Neural cell (in vitro differentiated cells): Measurements from ENCODE around the gene STON2.

ENCODE experiments used
- CTCF ChIP-seq: fragments of 450-650 bp; IDR thresholded peaks from 2 replicates; pipeline ENCODE4 v1.5.1; 2014; ENCODE audit warnings: antibody characterized with exemption, mild to moderate bottlenecking, moderate library complexity; ENCODE audit not compliant: poor library complexity, severe bottlenecking
- EP300 ChIP-seq: fragments of 450-650 bp; conservative IDR thresholded peaks from 2 replicates; pipeline ENCODE4 v1.6.1; 2014; ENCODE audit warnings: antibody characterized with exemption, mild to moderate bottlenecking, moderate library complexity; ENCODE audit not compliant: poor library complexity, severe bottlenecking
- EZH2 ChIP-seq: fragments of 200-600, 300-800 bp; shearing (Covaris generic), sonication (generic); IDR thresholded peaks from 2 replicates; pipeline ENCODE4 v1.6.1; 2014; ENCODE audit warnings: antibody characterized with exemption, low read length, borderline replicate concordance, mild to moderate bottlenecking; ENCODE audit not compliant: insufficient read depth, poor library complexity, severe bottlenecking
- MXI1 ChIP-seq: fragments of 450-650 bp; conservative IDR thresholded peaks from 2 replicates; pipeline ENCODE4 v1.6.1; 2014; ENCODE audit warnings: antibody characterized with exemption, mild to moderate bottlenecking; ENCODE audit not compliant: poor library complexity, severe bottlenecking
- POLR2AphosphoS5 ChIP-seq: IDR thresholded peaks from 2 replicates; pipeline ENCODE4 v1.6.1; 2012
- RAD21 ChIP-seq: fragments of 450-650 bp; conservative IDR thresholded peaks from 2 replicates; pipeline ENCODE4 v1.6.1; 2014; ENCODE audit warnings: antibody characterized with exemption, mild to moderate bottlenecking, moderate library complexity
- REST ChIP-seq: IDR thresholded peaks from 2 replicates; pipeline ENCODE4 v1.6.1; 2012; ENCODE audit warnings: borderline replicate concordance
- SMC3 ChIP-seq: fragments of 450-650 bp; conservative IDR thresholded peaks from 2 replicates; pipeline ENCODE4 v1.6.1; 2014; ENCODE audit warnings: antibody characterized with exemption, mild to moderate bottlenecking, moderate library complexity; ENCODE audit not compliant: poor library complexity
- TAF1 ChIP-seq: IDR thresholded peaks from 2 replicates; pipeline ENCODE4 v1.6.1; 2012; ENCODE audit warnings: low read depth

GRCh38 chr14:81429028-81429427 is 28.9 kb upstream of the STON2 start:
- no peak for TF ChIP-seq CTCF
- no peak for TF ChIP-seq POLR2AphosphoS5
- no peak for TF ChIP-seq REST
- TF ChIP-seq TAF1 = no peak
- no peak for TF ChIP-seq SMC3
- TF ChIP-seq RAD21 = no peak
- no peak for TF ChIP-seq MXI1
- TF ChIP-seq EP300 = no peak
- no peak for TF ChIP-seq EZH2
